ENCODE data around the gene ATAD3A. TPM values are rescaled to one million over a fixed set of nuclear protein-coding genes. Genes with fewer than 3 reads are reported as not detected.
A peak's percentile ranks its signal among the peaks of the same experiment; 100 is the strongest.

Gene ATAD3A
- total and polyA plus RNA-seq, 2 donors (not counting 1 experiment from before 2014, with no cell fraction given): 12.5 to 18.0 TPM

GRCh38 chr1:1538334-1538733 is 26.4 kb downstream of the ATAD3A start:
- no peaks in the 10 kb centered on the region for H3K9me3 ChIP-seq (ENCODE audit: control insufficient read depth, insufficient read depth, low read depth, low read length)
- DNase-seq (ENCODE audit: low read depth in 2 of 2): no peak
- H3K36me3 ChIP-seq (ENCODE audit: control insufficient read depth, insufficient read depth, low read length): peaks cover 30% of the 10 kb centered on the region
- H2AFZ ChIP-seq (ENCODE audit: low read length): no peak overlapping the region
- peak overlapping the region in 1 of 4 experiments; percentile 66 for H3K4me3 ChIP-seq (replicated peaks in 1 of 4; ENCODE audit: control extremely low read depth in 1 of 4, insufficient read depth in 1 of 4, low read depth in 3 of 4, low read length in 4 of 4)
- peaks cover 6% of the 10 kb centered on the region for H3K4me1 ChIP-seq (ENCODE audit: control insufficient read depth, extremely low read depth, insufficient read depth, low read length)
- peak overlapping the region; percentile 69 for H3K4me2 ChIP-seq (ENCODE audit: extremely low read depth, insufficient read depth, low read length)
- H4K20me1 ChIP-seq (ENCODE audit: control insufficient read depth, extremely low read depth, insufficient read depth, low read length): peaks cover 3% of the 10 kb centered on the region
- H3K9ac ChIP-seq (ENCODE audit: insufficient read depth, low read length): no peak overlapping the region
- TF ChIP-seq EZH2 (IDR thresholded peaks at IDR 0.05; ENCODE audit: low read length, missing control alignments) (no peak), CTCF (conservative IDR thresholded peaks at IDR 0.05 in 1 of 2, IDR thresholded peaks at IDR 0.05 in 1 of 2; ENCODE audit: low read depth in 1 of 2, low read length in 2 of 2) (no peak)
- peaks cover 26% of the 10 kb centered on the region for H3K79me2 ChIP-seq (ENCODE audit: control insufficient read depth, insufficient read depth, low read length)
- H3K27ac ChIP-seq (ENCODE audit: insufficient read depth, low read length): no peak overlapping the region
- H3K27me3 ChIP-seq (ENCODE audit: control insufficient read depth, insufficient read depth, low read length): no peaks in the 10 kb centered on the region

DNA sequence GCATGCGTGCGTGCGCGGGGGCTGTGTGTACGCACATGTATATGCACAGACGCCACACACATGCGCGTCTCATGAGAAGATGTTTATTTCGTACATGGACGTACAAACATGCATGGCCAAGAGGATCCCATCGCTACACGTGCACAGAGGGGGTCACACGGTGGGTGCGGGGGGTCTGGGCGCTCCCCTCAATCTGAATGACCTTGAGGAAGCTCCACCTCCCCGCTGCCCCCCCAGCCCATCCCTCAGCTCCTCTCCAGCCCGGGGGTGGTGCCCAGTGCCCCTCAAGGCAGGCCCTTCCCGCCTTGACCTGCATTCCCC is 27.0 kb downstream of the ATAD3A start:
- H2AFZ ChIP-seq (ENCODE audit: low read length): no peak overlapping the region
- H4K20me1 ChIP-seq (ENCODE audit: control insufficient read depth, extremely low read depth, insufficient read depth, low read length): peaks cover 3% of the 10 kb centered on the region
- peak overlapping the region; percentile 69 for H3K4me2 ChIP-seq (ENCODE audit: extremely low read depth, insufficient read depth, low read length)
- H3K4me3 ChIP-seq (replicated peaks in 1 of 4; ENCODE audit: control extremely low read depth in 1 of 4, insufficient read depth in 1 of 4, low read depth in 3 of 4, low read length in 4 of 4): peak overlapping the region; percentile 56 to 66 (median 60)
- no peaks in the 10 kb centered on the region for H3K9me3 ChIP-seq (ENCODE audit: control insufficient read depth, insufficient read depth, low read depth, low read length)
- H3K36me3 ChIP-seq (ENCODE audit: control insufficient read depth, insufficient read depth, low read length): peaks cover 30% of the 10 kb centered on the region
- peaks cover 6% of the 10 kb centered on the region for H3K4me1 ChIP-seq (ENCODE audit: control insufficient read depth, extremely low read depth, insufficient read depth, low read length)
- H3K27me3 ChIP-seq (ENCODE audit: control insufficient read depth, insufficient read depth, low read length): no peaks in the 10 kb centered on the region
- DNase-seq (ENCODE audit: low read depth in 2 of 2): no peak
- peak overlapping the region; percentile 58 for H3K27ac ChIP-seq (ENCODE audit: insufficient read depth, low read length)
- no peak for TF ChIP-seq EZH2 (IDR thresholded peaks at IDR 0.05; ENCODE audit: low read length, missing control alignments)
- no peak for TF ChIP-seq CTCF (conservative IDR thresholded peaks at IDR 0.05 in 1 of 2, IDR thresholded peaks at IDR 0.05 in 1 of 2; ENCODE audit: low read depth in 1 of 2, low read length in 2 of 2)
- H3K9ac ChIP-seq (ENCODE audit: insufficient read depth, low read length): peak overlapping the region; percentile 52
- peaks cover 26% of the 10 kb centered on the region for H3K79me2 ChIP-seq (ENCODE audit: control insufficient read depth, insufficient read depth, low read length)

GRCh38 chr1:1539310-1540089 is 27.5 kb downstream of the ATAD3A start:
- Histone ChIP-seq H4K20me1 (ENCODE audit: control insufficient read depth, extremely low read depth, insufficient read depth, low read length) (peaks cover 3% of the 10 kb centered on the region), H3K79me2 (ENCODE audit: control insufficient read depth, insufficient read depth, low read length) (peaks cover 26% of the 10 kb centered on the region), H3K4me2 (ENCODE audit: extremely low read depth, insufficient read depth, low read length) (peak overlapping the region; percentile 69), H3K27me3 (ENCODE audit: control insufficient read depth, insufficient read depth, low read length) (no peaks in the 10 kb centered on the region), H3K4me1 (ENCODE audit: control insufficient read depth, extremely low read depth, insufficient read depth, low read length) (peaks cover 6% of the 10 kb centered on the region), H3K27ac (ENCODE audit: insufficient read depth, low read length) (peak overlapping the region; percentile 58), H3K4me3 (replicated peaks in 1 of 4; ENCODE audit: control extremely low read depth in 1 of 4, insufficient read depth in 1 of 4, low read depth in 3 of 4, low read length in 4 of 4) (peak overlapping the region; percentile 56 to 66 (median 60)), H2AFZ (ENCODE audit: low read length) (no peak overlapping the region), H3K9ac (ENCODE audit: insufficient read depth, low read length) (peak overlapping the region; percentile 52), H3K36me3 (ENCODE audit: control insufficient read depth, insufficient read depth, low read length) (peaks cover 27% of the 10 kb centered on the region), H3K9me3 (ENCODE audit: control insufficient read depth, insufficient read depth, low read depth, low read length) (no peaks in the 10 kb centered on the region)
- TF ChIP-seq CTCF (conservative IDR thresholded peaks at IDR 0.05 in 1 of 2, IDR thresholded peaks at IDR 0.05 in 1 of 2; ENCODE audit: low read depth in 1 of 2, low read length in 2 of 2) (no peak), EZH2 (IDR thresholded peaks at IDR 0.05; ENCODE audit: low read length, missing control alignments) (no peak)
- peak; percentile 44 to 46 for DNase-seq (ENCODE audit: low read depth in 2 of 2)

Measured in fibroblast of lung (primary cell).